Stimulated activated CD4-positive, alpha-beta T cell treated with anti-CD3 and anti-CD28 coated beads, Interleukin-1b, Interleukin-23, amount 100 ng/mL, for 48 hours (primary cell): ENCODE data around the gene FRG2B.
"Not testable (repeated sequence)": the region's sequence is repeated elsewhere in the genome, so short reads cannot be mapped to it uniquely, and the experiment has no call there.

Source experiments
- DNase-seq: peaks from one replicate; pipeline ENCODE4 v3.0.0-alpha.2; 2020

The FRG2B gene

DNA sequence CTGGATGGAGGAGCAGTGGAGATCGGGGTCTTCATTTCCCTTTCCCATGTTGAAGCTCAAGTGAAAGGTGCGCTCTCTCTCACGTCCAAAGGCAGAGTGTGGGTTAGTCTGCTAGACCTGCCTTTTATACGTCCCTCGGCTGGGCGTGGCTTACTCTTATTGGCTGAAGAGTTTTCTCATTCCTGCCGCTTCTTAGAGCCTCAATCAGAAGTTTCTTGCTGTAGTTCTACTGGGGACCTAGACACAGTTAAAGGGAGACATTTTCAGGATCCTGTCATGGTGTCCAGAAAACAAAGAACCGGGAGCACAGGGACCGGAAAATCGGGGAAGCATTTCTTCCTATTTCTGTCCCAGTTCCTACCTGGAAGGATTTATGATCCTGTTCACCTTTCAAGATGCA lies at the start of gene FRG2B:
Gene FRG2B (minus strand): TSS at position 101 of the 400 bp plus-strand sequence. CDS start 53 bp downstream, at position 48.
- not testable (repeated sequence) for DNase-seq

GRCh38 chr10:133667446-133667845 lies 40.9 kb upstream of the FRG2B start:
- not testable (repeated sequence) for DNase-seq

DNA sequence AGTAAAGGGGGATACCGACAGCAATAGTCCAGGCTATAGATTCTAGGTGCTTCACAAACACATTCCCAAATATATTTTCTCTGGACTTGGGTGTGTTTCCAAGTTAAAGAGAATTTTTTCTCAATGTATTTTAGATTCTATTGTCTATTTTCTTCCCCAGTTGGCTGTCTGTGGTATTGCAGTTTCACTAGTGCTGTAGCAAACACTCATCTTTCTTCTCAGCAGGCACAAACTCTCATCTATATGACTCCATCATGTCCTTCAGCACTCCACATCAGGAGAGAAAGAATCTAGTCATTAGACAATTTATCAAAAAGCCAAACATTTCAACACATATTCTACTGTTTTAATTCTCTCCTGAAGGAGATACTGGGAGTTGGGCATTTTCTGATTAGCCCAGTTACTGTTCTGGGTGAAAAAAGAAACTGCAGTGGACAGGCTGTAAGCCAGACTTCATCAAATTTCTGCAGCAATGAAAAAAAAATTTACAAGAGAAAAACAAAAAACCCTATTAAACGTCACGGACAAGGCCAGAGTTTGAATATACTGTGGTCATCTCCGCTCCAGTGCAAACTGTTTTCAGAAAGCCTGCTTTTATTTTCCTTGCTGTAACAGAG lies 37.1 kb upstream of the FRG2B start:
- not testable (repeated sequence) for DNase-seq

DNA sequence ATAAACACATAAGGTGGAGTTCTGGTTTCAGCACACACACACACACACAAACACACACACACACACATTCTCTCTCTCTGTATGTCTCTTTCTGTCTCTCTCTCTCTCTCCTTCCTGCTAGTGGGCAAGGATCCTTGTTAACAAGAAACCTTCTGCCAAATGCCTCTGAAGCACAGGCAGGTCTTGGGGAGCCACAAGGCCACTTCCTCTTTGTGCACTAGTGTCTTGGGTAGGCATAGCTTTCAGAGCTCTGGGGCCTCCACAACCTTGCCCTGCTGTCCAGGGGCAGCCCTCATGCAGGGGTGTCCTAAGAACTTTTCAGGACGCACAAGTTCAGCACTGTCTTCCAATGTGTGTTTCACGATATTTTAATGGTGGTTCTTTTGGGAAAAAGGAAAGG lies 34.5 kb upstream of the FRG2B start:
- DNase-seq = not testable (repeated sequence)

GRCh38 chr10:133660516-133660915 lies 33.9 kb upstream of the FRG2B start:
- DNase-seq = not testable (repeated sequence)

GRCh38 chr10:133657276-133657675 lies 30.7 kb upstream of the FRG2B start:
- DNase-seq = not testable (repeated sequence)

DNA sequence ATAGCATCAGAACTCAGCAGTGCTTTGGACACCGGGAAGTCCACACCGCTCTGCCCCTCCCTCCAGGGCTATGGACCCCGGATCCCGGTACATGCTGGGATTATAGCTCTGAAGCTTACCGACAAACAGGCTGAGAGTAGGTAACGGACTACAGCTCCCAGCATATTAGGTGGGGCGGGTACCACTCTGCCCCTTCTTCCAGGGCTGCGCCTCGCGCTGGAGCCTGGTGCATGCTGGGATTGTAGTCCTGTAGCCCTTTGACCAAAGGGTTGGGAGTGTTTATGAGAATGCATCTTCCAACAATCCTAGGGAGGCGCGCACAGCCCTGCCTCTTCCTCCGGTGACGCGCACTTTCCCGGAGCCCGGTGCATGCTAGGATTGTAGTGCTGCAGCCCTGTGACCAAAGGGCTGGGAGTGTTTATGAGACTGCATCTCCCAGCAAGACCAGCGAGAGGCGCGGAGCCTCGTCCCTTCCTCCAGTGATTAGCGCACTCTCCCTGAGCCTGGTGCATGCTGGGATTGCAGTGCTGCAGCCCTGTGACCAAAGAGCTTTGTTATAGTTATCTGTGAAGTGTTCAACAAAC lies 22.4 kb upstream of the FRG2B start:
- DNase-seq = not testable (repeated sequence)

DNA sequence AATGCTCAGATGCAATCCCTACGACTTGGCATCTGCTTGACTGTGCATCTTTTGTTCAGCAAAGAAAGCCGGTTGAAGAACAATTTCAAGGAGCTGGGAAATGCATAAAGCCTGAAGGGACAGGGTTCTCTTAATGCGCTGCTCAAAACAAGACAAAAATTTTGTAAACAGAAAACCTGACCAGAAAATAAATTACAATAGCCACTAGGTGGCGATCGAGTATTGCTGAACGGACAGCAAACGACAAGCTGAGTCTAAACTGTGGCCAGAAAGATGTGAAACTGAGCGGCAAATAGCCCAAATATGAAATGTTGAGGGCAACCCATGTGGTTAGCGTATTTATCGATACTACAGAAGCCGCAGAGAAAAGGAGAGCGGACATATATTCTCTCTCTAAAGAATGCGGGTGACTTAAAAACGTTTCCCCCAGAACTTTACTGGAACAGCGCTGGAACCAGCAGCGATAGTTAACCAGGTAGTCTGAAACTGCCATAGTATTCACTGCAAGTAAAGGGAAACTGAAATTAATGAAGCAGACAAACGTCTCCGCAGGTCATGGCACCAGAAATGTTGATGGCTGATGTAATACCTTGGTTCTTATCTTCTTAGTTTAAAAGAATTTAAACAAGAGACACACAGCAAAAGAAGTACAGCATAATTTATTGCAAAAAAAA lies 20.6 kb upstream of the FRG2B start:
- not testable (repeated sequence) for DNase-seq

DNA sequence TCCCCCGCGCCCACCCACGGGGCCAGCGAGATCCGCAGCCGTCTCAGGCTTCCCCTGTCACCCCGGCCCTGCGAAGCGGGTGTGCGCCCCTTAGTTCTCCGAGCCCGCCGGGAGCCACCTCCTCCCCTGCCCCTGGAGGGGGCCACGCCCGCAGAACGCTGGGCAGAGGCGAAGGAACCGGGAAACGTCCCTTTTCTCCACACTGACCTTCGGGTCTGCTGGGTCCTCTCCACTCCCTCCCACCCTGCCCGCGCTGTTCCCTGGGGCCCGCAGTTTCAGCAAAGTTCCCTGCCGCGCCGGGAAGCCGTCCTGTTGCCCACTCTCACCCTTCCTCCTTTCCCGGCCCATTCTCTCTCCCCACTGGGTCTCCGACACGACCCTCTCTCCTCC lies 11.2 kb upstream of the FRG2B start:
- not testable (repeated sequence) for DNase-seq

GRCh38 chr10:133637202-133637845 lies 10.7 kb upstream of the FRG2B start:
- DNase-seq = not testable (repeated sequence)

DNA sequence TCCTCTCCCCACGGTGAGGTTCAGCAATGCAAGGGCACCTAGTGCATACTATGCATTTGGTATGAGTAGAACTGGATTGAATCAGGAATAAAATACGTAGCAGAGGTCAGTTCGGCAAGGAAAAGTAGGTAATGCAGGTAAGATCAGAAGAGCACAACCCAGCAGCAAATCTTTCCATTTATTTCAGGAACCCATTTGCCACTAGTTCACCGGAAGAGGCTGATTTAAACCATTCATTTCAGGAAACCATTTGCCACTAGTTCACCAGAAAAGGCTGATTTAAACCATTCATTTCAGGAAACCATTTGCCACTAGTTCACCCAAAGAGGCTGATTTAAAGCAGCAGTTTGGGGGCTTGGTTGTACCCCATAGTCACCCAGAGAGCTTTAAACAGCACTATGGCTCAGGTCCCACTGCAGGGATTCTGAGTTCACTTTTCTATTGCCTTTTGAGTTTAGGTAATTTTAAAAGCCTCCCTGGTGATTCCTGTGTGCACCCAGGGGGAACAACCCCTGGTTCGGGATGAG lies 4.2 kb upstream of the FRG2B start:
- DNase-seq = not testable (repeated sequence)

DNA sequence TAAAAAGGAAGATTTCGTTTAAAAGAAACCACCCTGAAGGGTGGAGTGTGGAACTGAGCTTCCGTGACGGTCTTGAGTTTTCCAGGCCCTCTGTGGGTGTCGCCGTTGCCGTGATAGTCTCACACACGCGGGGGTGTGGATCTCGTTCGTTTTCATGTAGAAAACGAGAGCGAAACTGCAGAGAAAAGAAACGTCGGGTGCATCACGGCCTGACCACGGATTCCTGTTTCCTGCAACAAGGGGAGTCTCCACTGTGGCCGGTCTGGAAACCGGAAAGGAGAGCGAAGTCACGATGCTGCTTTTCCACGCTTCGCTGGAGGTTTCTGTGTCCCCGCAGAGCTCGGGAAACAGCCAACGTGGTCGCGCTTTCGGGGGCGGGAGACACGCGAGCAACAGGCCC lies 4.1 kb downstream of the FRG2B start:
- not testable (repeated sequence) for DNase-seq

DNA sequence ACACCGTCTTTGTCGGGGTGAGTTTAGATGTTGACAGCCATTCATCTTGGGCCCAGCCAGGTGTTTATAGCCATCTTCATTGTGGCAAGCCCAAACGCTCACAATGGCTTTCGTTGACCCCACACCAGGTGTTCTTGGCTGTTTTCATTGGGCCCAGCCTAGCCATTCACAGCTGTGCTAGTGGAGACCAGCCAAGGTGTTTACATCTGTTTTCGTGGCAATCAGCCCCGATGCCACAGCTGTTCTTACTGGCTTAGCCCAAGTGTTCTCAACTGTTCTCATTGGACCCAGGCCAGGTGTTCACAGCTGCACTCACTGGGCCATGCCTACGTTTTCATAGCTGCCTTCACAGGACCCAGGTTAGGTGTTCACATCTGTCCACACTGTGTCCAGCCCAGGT lies 7.7 kb downstream of the FRG2B start:
- no peak for DNase-seq

DNA sequence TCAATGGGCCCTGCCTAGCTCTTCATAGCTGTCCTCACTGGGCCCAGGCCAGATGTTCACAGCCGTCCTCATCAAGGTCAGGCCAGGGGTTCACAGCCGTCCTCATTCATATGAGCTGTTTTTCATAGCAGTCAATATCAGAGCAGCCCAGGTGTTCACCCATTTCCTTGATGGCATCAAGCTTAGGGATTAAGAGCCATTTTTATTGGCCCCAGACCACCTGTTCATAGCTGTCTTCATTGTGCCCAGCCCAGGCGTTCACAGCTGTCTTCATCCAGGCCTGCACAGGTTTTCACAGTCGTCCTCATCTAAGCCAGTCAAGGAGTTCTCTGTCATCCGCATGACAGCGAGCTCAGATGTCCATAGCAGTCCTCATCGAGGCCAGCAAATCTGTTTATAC lies 9.4 kb downstream of the FRG2B start:
- DNase-seq = no peak

DNA sequence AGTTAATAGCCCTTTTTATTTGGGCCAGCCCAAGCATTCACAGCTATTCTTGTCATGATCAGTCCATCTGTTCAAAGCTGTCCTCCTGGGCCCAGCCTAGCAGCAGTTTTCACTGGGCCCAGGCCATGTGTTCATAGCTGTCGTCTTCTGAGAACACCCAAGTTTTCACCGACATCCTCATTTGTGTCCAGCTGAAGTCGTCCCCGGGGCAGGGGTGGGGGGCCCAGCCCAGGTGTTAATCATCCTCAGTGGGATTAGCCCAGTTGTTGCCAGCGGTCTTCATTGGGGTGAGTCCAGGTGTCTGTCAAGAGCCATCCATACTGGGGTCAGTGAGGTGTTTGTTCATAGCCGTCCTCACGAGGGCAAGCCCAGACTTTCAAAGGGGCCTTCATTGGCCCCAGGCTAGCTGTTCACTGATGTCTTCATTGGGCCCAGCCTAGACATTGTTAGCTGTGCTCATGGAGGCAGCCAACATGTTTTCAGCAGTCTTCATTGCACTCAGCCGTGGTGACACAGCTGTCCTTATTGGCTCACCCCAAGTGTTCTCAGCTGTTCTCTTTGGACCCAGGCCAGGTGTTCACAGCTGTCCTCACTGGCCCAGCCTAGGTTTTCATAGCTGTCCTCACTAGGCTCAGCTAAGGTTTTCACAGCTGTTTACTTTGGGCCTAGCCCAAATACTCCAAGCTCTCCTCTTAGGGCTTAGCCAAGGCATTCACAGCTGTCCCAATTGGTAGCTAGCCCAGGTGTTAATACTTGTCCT lies 10.0 kb downstream of the FRG2B start:
- DNase-seq = no peak

- DNase-seq = no peak
Measured at GRCh38 chr10:133614830-133615580, 11.6 kb downstream of the FRG2B start.

GRCh38 chr10:133613699-133614098 lies 12.9 kb downstream of the FRG2B start:
- DNase-seq = no peak

- DNase-seq = no peak
Measured at GRCh38 chr10:133611079-133611478, 15.5 kb downstream of the FRG2B start.

- no peak for DNase-seq
Measured at GRCh38 chr10:133608855-133609254, 17.7 kb downstream of the FRG2B start.

DNA sequence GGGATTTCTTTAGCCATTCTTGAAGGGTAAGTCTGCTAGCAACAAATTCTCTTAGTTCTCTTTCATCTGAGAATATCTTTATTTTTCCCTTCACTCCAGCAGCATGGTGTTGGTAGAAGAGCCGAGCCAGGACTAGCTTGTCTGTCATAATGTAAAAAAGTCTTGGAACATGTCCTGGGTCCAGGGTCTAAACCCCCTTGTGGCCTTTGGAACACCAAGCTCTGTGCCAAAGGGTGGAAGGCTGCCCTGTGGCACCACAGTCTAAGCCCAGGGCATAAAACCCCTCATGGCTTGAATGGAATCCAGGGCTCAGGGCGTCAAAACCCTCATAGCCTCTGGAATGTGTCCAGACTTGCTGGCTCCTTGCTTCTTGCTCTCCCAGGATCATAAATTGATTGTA lies 23.2 kb downstream of the FRG2B start:
- not testable (repeated sequence) for DNase-seq

DNA sequence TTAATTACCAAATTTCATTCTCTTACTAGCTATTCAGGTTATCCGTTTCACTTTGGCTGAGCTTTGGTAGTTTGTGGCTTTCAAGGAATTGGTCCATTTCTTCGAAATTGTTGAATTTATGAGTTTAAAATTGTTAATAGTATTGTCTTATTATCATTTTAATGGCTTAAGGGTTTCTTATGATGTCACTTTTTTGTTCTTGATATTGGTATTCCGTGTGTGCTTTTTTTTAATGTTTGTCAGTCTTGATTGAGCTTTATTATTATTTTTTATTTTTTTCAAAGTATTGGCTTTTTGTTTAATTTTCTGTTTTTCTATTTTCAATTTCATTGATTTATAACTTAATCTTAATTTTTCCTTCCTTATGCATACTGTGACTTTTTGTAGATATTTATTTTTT lies 25.9 kb downstream of the FRG2B start:
- DNase-seq = no peak

GRCh38 chr10:133599869-133600268 lies 26.7 kb downstream of the FRG2B start:
- not testable (repeated sequence) for DNase-seq
